Stimulated activated CD8-positive, alpha-beta memory T cell treated with anti-CD3 and anti-CD28 coated beads, Interleukin-7, amount 100 ng/mL, for 4 hours (primary cell): Measurements from ENCODE around the gene ADAM33.

Experiments used
- DNase-seq, 2 donors: peaks; one replicate each; pipeline ENCODE4 v3.0.0-alpha.2; 2020; ENCODE audit warnings: low read depth in 2 of 2

ADAM33 gene

GRCh38 chr20:3667434-3668037 lies 14.3 kb downstream of the ADAM33 start:
- no peak for DNase-seq

DNA sequence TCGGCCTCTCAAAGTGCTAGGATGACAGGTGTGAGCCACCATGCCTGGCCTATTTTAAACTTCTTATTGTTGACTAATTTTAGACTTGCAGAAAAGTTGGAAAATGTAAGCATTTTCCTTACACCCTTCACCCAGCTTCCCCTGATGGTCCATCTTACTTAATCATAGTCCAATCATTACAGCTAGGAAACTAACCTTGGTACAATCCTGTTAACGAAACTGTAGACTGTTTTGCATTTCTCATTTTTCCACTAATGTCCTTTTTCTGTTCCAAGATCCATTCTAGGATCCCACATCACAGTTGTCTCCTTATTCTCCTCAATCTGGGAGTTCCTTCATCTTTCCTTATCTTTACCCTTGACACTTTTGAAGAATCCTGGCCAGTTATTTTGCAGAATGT lies 18.0 kb downstream of the ADAM33 start:
- DNase-seq = no peak

- DNase-seq = no peak
Measured at GRCh38 chr20:3663031-3663701, 18.6 kb downstream of the ADAM33 start, which contains the start of gene GFRA4. Gene GFRA4 (minus strand): TSS chr20:3663399. CDS start chr20:3663399, 0 bp downstream.

DNA sequence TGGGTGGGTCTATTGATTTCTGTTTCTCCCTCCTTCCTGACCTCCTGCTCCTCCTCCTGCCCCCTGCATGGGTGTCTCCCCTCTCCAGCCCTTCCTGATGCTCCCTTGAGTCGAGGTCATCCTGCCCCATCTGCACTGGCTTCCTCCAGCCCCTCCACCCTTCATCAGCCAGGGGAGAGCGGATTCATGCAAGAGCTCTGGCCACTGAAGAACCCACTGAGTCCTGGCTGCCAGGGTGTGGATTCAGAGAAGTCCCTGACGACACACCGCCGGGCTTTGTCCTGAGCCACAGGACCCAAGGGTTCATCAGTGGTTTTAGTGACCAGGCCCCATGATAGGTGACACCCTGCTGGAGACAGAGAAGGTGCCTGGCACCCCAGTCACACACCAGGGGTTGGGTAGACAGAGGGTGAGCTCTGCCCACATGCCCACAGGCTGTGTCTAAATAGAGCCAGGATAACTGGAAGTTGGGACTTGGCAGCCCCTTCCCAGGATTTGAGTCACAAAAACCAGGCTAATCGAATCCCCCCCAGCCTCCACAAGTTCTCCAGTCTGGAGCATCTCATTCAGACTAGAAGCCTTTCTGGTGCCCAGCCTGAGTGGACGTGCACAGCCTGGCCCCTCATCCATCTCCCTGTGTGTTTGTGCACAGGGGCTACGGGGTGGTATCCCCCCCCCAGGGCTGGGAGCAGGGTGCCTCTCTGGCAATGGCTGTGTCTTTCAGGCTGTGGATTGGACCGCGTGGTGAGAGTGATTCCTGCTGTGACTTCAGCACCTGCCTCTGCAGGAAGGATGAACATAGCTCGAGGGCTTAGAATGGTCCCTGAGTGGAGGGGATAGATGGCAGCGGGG lies 19.8 kb downstream of the ADAM33 start:
- no peak for DNase-seq

GRCh38 chr20:3661060-3661813 lies 20.6 kb downstream of the ADAM33 start:
- DNase-seq = no peak

GRCh38 chr20:3660262-3661059 lies 21.3 kb downstream of the ADAM33 start:
- DNase-seq = no peak

DNA sequence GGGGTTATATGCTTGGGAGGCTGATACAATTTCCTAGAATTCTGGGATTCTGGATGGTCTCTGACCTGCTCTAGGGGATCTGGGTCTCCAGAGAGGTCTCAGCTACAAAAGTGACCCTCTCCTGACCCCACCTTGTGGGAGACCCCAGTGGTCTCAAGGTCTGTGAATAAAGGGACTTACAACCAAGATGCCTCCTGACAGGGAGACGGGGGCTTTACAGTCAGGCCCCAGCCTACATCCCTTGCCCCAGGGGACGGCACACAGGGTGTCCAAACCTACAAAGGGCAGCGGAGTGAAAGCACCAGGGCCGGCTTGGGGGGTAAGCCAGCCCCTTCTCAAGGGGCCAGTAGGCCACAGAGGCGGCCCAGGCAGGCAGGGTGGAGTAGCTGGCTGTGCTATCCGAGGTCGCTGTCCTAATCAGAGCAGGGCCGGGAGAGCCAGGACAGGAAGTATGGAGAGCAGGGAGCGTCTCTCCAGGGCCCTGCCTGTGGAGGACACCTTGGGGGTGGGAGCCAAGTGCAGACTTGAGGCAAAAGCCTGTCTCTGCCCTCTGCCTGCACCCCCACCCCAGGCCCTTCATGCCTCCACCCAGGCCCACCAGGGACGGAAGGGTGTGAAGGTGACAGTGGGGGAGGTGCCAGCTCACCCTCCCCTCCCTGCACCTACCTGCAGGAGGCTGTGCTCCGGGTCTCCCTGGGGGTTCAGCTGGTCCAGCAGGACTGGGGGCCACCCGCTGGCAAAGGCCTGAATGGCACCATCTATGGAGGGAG lies 22.1 kb downstream of the ADAM33 start:
- no peak for DNase-seq

- no peak for DNase-seq
Measured at GRCh38 chr20:3658716-3659491, 22.9 kb downstream of the ADAM33 start.

GRCh38 chr20:3658019-3658715 lies 23.6 kb downstream of the ADAM33 start:
- no peak for DNase-seq

DNA sequence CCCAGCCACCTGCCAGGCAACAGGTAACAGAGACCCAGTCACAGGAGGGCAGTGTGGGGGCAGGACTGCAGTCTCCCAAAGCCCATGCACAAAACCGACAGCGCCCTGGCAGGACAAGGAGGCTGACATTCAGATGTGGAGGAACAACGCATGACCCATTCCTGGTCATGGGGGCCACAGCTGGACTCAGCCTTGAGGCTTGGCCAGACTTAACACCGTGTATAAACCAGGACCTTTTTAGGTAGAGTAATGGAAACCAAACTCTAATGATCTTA lies 26.7 kb downstream of the ADAM33 start:
- no peak for DNase-seq

DNA sequence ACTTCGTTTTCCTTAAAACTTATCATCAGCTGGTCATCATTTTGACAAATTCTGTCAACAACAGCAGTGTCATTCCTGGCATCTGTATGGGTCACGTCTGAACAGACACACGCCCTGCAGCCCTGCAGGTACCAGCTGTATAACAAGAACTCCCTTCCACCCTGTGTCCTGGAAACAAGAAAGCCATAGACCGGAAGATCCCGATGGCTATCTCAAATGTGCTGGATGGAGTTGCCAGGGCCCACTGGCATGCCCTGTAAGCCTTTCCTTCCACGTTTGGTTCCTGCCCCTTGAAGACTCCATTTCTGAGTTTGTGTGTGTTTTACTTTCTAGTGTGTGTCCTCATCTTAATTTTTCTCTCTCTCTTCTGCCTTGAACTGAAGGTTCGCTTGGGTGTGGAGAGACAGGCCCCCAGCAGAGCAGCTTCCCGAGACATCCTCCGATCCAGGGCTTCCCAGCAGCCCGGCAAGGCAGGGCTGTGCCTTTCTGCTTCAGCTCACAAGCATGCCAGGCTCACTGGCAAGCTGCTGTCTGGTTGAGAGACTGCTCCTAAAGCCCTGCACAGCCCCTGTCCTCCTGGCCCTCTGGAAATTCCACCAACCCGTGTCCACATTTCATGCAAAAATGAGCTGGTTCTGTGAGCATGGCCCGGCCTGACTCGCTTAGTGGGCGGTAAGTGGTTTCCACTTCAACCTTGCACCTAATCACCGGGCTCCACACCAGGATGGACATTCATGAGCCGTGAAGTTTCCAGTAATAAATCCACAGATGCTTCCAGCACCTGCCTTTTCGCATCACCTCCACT lies 27.3 kb downstream of the ADAM33 start:
- DNase-seq = no peak

DNA sequence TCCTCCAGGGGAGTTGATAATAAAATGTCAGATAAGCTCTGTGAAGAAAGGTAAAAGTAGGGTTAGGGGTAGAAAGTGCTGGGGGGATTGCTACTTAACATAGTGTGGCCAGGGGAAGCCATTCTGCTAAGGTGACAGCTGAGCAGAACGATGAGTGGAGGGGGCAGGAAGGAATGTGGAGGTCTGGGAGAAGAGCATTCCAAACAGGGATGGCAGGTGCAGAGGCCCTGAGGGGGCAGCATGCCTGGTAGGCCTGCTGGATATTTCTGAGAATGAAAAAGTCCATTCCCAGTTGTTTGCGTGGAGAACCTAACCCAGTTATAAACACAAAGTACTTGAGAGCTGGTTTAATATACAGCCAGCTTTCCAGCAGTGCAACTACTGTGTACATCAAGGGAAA lies 27.9 kb downstream of the ADAM33 start:
- DNase-seq = no peak

DNA sequence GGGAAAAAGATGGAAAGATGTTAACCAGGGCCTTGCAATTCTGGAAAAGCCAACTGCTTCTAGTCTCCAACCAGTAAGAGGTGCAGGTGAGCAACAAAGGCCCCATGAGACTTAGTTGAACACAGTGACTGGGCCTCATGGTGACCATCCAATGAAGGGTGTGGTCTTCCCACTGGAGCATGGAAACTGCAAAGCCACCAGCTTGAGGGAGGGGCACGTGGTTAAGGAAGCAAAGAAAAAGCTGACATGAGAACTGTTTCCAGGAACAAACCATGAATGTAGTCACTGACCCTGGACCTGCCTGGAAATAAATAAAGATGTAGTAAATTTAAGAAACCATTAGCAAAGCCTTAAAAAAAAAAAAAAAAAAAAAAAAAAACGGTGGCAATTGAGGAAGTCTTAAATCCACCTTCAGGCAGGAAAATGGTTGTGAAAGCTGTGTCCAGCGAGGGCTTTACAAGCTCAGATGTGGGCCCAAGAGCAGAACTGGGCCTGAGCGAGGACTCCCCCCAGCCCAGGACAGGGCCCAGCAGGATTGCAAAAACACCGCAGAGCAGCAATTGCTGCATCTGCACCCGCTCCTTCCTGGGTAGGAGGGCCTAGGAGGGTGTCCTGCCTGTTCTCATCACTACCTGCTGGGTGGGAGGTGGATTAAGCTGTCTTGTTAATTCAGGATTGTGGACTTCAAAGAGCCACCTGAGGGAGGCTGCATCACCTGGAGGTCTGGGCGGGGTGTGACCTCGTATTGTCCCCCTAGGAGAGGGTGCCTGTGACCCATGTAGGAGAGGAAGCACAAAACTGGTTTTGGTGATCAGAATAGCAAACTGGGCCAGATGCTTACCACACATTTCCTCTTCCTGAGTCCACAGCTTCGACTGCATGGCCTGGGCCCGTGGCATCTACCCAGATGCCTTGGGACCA lies 28.9 kb downstream of the ADAM33 start:
- no peak for DNase-seq

DNA sequence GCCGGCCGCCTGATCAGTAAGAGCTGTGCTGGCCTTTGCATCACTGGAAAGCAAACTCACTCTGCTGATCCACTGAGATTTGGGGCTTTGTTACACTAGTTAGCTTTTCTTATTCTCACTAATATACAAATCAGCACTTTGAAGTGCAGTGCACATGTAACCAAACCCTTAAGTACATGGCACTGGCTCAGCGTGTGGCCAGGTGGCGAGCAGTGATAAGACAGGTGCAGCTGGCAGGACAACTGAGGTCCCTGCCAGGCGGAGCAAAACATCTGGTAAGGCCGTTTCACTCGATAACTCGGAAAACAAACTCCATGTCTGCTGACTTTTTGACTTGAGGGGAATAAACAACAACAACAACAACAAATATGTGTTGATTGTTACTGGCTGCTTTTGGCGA lies 29.6 kb downstream of the ADAM33 start:
- DNase-seq = no peak

- DNase-seq = no peak
Measured at GRCh38 chr20:3651204-3651962, 30.4 kb downstream of the ADAM33 start.

DNA sequence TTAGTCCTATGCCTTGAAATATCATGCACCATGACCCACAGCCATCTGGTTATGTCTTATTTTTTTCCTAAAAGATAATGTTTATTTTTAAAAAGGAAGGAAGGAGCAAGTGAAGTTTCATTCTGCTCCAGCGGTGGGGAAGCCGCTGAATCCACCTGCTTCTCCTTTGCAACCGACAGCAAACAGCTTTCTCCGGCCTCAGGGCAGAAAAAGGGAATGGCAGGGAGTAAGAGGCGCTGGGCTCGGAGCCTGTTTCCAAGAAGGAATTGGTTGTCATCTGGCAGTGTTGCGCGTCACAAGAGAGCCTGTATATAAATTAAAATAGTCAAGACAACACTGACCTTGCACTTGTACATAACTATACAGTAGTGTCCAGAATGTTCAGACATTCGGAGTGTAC lies 32.9 kb downstream of the ADAM33 start:
- no peak for DNase-seq

DNA sequence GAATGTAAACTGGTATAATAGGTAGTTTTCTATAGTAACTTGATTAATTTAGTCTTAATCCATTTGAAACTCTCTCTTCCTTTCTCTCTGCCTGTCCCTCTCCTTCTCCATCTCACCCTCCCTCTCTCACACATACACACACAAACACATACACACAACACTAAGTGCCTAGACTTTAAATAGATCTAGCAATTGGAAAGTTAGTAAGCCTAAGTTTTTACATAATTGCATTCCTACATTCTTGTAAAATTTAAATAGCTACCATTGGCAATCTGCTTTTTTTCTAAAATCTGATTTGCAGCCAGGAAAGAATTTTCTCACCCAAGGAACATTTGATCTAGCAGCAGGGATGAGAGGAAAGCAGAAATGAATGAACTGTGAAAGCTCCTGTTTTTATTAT lies 34.3 kb downstream of the ADAM33 start:
- DNase-seq = no peak
